ENCODE results near the gene FAAP100. TPM values are rescaled to one million over a fixed set of nuclear protein-coding genes. Genes with fewer than 3 reads are reported as not detected.

The FAAP100 gene
- total RNA-seq, 1 experiment from 2014 or later, result 34.0 TPM

DNA sequence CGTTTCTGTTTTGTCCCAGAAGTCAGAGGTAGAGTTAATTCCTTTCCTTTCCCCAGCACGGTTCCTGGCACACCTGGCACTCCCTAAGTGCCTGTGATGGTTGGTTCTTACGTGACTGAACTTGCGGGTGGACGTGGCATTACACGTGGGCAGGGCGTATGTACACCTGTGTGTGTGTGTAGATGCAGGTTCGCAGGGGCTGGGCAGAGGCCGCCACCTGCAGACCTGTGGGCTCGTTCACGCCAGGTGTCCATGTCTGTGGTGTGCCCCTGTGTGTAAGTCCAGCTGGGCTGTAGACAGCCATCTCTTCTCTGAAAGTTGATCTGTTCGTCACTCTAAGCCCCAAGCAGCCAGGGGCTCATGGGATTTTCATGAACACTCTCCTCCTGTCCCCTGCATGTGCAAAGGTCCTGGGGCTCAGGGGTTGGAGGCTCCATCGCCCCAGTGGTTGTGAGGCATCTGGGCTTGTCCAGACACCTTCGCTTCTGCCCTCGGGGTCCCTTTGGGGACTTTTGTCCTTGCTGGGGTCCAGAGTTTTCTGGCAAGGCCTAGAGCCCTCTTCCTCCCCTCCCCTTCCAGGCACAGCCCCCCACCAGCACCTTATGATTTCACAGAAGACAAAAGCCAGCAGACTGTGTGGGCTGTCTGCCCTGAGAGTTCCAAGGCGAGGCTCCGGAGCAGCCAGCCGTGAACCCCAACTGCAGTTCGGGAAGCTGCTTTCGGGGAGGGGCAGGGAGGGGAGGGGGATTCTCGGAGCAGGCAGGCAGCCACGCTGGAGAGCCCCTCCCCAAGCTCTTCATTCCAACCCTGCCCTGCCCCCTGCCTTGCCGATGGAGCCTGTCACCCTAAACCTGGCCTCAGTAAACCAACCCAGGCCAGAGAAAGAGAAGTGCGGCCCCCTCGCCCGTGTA is 29.4 kb downstream of the FAAP100 start:
- no peak for DNase-seq (ENCODE audit: low read depth, low spot score)
- in situ Hi-C loops (cut with HindIII; ENCODE audit: low pct_unique_long_range_greater_than_20kb, low sequenced_read_pairs), result no loop called here

GRCh38 chr17:81520021-81520901 is 31.9 kb downstream of the FAAP100 start:
- DNase-seq (ENCODE audit: low read depth, low spot score), result no peak
- in situ Hi-C loops (cut with HindIII; ENCODE audit: low pct_unique_long_range_greater_than_20kb, low sequenced_read_pairs), result no loop called here

DNA sequence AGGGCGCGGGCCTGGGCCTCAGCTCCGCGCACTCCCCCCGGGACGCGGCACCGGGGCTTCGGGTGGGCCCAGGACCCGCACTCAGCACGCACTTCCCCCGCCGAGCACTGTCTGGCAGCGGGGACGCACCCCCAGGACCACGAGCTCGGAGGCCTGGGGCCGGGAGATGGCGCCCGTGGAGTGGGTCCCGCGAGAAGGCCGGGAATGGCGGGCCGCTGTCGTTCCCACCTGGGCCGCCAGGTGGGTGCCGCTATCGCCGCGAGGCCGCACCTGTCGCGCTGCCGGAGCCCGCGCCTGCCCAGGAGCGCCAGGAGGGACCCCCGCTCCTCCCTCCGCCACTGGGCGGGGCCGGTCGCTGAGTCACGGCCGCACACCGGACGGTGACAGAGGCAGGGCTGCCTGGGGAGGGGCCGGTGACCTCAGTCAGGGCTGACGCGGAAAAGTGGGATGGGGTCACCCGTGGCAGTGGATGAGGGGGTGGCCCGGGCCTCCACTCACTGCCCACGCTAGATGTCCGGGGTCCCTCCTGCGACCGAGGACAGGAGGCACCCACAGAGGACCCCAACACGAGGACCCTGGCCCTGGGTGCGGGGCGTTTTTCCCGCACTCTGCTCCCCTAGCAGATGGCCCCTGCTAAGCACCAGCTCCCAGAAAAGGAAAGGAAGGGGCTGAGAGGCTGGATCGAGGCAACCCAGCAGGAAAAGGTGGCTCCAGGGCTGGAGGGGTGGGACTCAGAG is 32.7 kb downstream of the FAAP100 start:
- no peak for DNase-seq (ENCODE audit: low read depth, low spot score)
- in situ Hi-C loops (cut with HindIII; ENCODE audit: low pct_unique_long_range_greater_than_20kb, low sequenced_read_pairs), result loop anchor here (10.0 kb wide), 1 partner anchor 125 kb away; the partner anchor contains the start of gene BAHCC1

DNA sequence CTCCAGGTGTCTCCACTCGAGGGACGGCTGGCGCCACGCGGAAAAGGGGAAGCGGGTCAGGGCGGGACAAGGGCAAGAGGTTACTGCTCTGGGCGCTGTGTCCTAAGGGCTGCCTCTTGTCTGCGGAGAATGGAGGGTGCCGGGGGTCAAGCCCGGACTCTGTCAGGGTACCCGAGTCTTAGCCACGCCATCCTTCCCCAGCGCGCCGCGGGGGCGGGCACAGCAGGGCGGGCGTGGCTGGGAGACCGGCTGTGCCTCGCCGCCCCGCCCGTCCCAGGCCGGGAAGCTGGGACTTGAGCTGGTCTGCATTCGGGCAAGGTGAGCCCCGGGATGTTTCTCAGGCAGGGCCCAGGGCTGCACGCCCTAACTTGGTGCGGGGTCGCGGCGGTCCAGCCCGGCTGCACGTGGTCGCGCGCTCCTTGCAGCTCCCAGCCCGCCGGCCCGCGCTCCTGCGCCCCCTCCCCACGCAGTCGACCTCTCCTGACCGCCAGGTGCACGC is 33.3 kb downstream of the FAAP100 start:
- in situ Hi-C loops (cut with HindIII; ENCODE audit: low pct_unique_long_range_greater_than_20kb, low sequenced_read_pairs), result loop anchor here (10.0 kb wide), 1 partner anchor 124 kb away; the partner anchor contains the start of gene BAHCC1
- no peak for DNase-seq (ENCODE audit: low read depth, low spot score)

DNA sequence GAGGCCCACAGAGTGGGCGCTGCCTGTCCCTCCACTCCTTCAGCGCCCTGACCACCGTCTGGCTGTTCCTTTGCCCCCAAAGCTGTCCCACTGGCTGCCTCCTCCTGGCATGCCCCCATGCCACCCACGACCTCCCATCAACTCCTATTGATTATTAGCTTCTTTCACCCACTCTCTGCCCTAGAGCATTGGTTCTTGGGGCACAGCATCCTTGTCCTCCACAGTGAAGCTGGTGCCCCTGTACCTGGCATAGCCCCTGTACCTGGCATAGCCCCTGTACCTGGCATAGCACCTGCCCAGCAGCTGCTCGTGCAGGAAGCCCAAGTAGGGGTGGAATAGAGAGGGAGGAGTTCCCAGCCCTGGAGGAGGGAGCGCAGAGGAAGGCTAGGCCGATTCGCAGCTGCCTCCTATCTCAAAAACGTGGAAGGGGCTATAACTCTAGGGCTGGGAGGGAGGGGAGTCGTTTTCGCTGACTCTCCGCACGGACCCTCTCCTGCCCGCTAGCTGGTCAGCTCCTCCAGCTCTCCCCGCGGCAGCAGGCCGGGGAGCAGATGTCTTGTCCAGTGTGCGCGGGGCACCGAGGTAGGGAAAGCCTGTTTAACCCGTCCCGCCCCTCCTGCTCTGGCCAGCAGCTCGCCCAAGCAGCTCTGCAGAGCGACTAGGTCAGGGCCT is 33.9 kb downstream of the FAAP100 start:
- no peak for DNase-seq (ENCODE audit: low read depth, low spot score)
- in situ Hi-C loops (cut with HindIII; ENCODE audit: low pct_unique_long_range_greater_than_20kb, low sequenced_read_pairs), result loop anchor here (10.0 kb wide), 1 partner anchor 123 kb away; the partner anchor contains the start of gene BAHCC1

- DNase-seq (ENCODE audit: low read depth, low spot score), result no peak
Observed at GRCh38 chr17:81517339-81518112, 34.6 kb downstream of the FAAP100 start.

DNA sequence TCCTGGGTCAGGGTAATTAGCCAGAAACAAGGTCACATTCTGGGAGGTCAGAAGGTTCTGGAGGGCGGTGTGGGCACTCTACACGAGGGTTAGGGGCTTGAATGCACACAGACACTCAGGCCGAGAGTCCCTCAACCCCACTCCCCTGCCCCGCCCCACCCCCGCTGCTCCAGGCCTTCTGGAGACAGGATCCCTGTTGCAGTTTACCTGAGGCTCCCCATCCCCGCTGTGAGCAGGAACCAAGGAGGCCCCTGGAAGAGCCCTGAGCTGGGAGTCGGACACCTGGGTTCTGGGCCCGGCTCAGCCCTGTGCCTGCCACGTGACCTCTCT is 35.2 kb downstream of the FAAP100 start:
- in situ Hi-C loops (cut with HindIII; ENCODE audit: low pct_unique_long_range_greater_than_20kb, low sequenced_read_pairs), result loop anchor here (10.0 kb wide), 1 partner anchor 122 kb away; the partner anchor contains the start of gene BAHCC1
- no peak for DNase-seq (ENCODE audit: low read depth, low spot score)

More at GRCh38 chr17:81517339-81518112, 34.6 kb downstream of the FAAP100 start:
- in situ Hi-C loops (cut with HindIII; ENCODE audit: low pct_unique_long_range_greater_than_20kb, low sequenced_read_pairs), result loop anchor here (10.0 kb wide), 1 partner anchor 123 kb away; the partner anchor contains the start of gene BAHCC1

GRCh38 chr17:81516439-81516838 is 35.7 kb downstream of the FAAP100 start:
- in situ Hi-C loops (cut with HindIII; ENCODE audit: low pct_unique_long_range_greater_than_20kb, low sequenced_read_pairs), result loop anchor here (10.0 kb wide), 1 partner anchor 122 kb away; the partner anchor contains the start of gene BAHCC1
- DNase-seq (ENCODE audit: low read depth, low spot score), result no peak

DNA sequence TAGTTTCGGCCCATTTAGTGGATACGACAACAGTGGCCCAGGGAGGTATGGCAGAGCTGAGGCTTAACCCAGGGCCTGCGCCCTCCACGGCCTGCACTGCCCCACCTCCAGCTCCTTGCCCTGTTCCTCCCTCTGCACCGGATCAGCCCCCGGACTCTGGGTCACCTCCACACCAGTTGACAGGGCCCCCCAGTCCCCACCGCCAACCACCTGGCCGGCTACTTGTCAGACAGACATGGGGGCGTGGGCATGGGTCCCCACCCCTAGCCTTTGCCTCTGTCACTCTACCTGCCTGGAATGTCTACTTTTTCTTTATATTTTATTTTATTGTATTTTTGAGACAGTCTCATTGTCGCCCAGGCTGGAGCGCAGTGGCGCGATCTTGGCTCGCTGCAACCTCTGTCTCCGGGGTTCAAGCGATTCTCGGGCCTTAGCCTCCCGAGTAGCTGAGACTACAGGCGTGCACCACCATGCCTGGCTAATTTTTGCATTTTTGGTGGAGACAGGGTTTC is 36.6 kb downstream of the FAAP100 start:
- in situ Hi-C loops (cut with HindIII; ENCODE audit: low pct_unique_long_range_greater_than_20kb, low sequenced_read_pairs), result loop anchor here (10.0 kb wide), 1 partner anchor 121 kb away; the partner anchor contains the start of gene BAHCC1
- no peak for DNase-seq (ENCODE audit: low read depth, low spot score)

- in situ Hi-C loops (cut with HindIII; ENCODE audit: low pct_unique_long_range_greater_than_20kb, low sequenced_read_pairs), result loop anchor here (10.0 kb wide), 1 partner anchor 120 kb away; the partner anchor contains the start of gene BAHCC1
- DNase-seq (ENCODE audit: low read depth, low spot score), result peak; percentile 81
Observed at GRCh38 chr17:81514739-81515529, 37.2 kb downstream of the FAAP100 start.

DNA sequence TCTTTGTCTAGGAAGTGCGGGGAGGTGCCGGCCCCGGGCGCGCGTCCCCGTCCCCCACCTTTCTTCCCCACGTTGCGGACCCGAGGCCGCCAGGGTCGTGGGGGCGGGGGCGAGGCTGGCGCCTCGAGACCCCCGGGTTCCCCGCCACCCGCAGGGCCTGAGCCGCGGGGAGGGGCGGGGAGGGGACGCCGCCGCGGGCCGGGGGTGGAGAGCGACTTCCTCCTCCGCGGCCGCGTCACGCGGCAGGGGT is 37.7 kb downstream of the FAAP100 start:
- in situ Hi-C loops (cut with HindIII; ENCODE audit: low pct_unique_long_range_greater_than_20kb, low sequenced_read_pairs), result loop anchor here (10.0 kb wide), 1 partner anchor 120 kb away; the partner anchor contains the start of gene BAHCC1
- no peak for DNase-seq (ENCODE audit: low read depth, low spot score)

GRCh38 chr17:81513753-81514488 is 38.2 kb downstream of the FAAP100 start:
- DNase-seq (ENCODE audit: low read depth, low spot score), result peak; percentile 70
- in situ Hi-C loops (cut with HindIII; ENCODE audit: low pct_unique_long_range_greater_than_20kb, low sequenced_read_pairs), result loop anchor here (10.0 kb wide), 1 partner anchor 119 kb away; the partner anchor contains the start of gene BAHCC1

- in situ Hi-C loops (cut with HindIII; ENCODE audit: low pct_unique_long_range_greater_than_20kb, low sequenced_read_pairs), result loop anchor here (10.0 kb wide), 1 partner anchor 119 kb away; the partner anchor contains the start of gene BAHCC1
- DNase-seq (ENCODE audit: low read depth, low spot score), result peak; percentile 73
Observed at GRCh38 chr17:81513372-81513752, 38.8 kb downstream of the FAAP100 start.

DNA sequence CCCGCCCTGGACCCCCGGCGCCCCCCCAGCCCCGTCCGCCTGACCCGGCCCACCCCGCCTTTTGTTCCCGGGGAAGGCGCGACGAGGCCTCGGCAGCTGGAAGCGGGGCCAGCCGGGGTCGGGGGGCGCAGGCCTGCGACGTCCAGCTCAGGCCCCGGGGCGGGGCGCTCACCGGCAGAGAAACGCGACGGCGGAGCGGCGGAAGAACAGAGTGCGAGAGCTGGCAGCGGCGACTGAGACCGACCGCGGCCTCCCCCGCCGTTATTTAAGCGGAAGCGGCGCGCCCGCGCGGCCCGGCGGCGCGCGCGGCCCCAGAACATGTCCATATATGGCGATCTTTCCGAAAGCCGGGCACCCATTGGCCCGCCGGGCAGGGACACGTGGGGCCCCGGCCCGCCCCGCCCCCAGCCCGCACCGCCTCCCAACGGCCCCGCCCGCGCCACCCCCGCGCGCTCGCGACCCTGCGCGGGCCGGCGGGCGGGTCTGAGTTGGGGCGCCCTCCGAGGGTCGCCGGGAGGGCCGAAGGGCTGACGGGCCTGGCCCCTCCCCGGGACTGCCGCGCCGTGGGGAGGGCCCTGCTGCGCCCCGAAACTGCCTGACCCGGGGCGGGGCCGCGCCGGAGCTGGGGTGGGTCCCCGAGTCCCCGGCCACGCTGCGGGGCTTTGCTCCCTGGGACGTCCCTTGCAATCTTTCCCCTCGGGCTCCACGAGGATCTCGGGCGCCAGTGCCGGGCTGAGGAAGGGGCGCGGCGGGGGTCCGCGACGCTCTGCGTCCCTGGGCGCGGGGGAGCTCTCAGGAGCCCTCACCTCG is 39.4 kb downstream of the FAAP100 start, which contains the start of gene ACTG1:
ACTG1 (minus strand) TSS at position 238 of the 810 bp plus-strand sequence. CDS start 445 bp downstream, outside the sequence.
- peak; percentile 98 for DNase-seq (ENCODE audit: low read depth, low spot score)
- in situ Hi-C loops (cut with HindIII; ENCODE audit: low pct_unique_long_range_greater_than_20kb, low sequenced_read_pairs), result loop anchor here (10.0 kb wide), 1 partner anchor 118 kb away; the partner anchor contains the start of gene BAHCC1

Data from SK-MEL-5 (cell line).